Globus pallidus (tissue), 1 donor: Measurements from ENCODE around the gene KHDC4.
"Not testable (repeated sequence)": the region's sequence is repeated elsewhere in the genome, so short reads cannot be mapped to it uniquely, and the experiment has no call there.

Experiments used
- DNase-seq: peaks from one replicate; pipeline ENCODE4 v3.0.0-alpha.2; 2015; ENCODE audit warnings: low spot score

Gene KHDC4

GRCh38 chr1:155900161-155900560 is 34.1 kb downstream of the KHDC4 start:
- no peak for DNase-seq

- no peak for DNase-seq
Observed at GRCh38 chr1:155899683-155900082, 34.5 kb downstream of the KHDC4 start.

GRCh38 chr1:155898888-155899287 is 35.3 kb downstream of the KHDC4 start:
- DNase-seq: no peak

GRCh38 chr1:155897746-155898145 is 36.5 kb downstream of the KHDC4 start:
- no peak for DNase-seq

- not testable (repeated sequence) for DNase-seq
Observed at GRCh38 chr1:155896476-155896875, 37.7 kb downstream of the KHDC4 start.

- not testable (repeated sequence) for DNase-seq
Observed at GRCh38 chr1:155895617-155896016, 38.6 kb downstream of the KHDC4 start.

- no peak for DNase-seq
Observed at GRCh38 chr1:155893389-155894142, 40.6 kb downstream of the KHDC4 start.

- DNase-seq: no peak
Observed at GRCh38 chr1:155892796-155893195, 41.4 kb downstream of the KHDC4 start.

- DNase-seq: no peak
Observed at GRCh38 chr1:155890251-155890650, 44.0 kb downstream of the KHDC4 start.

GRCh38 chr1:155889566-155889965 is 44.6 kb downstream of the KHDC4 start:
- DNase-seq: no peak

- no peak for DNase-seq
Observed at GRCh38 chr1:155888481-155888880, 45.7 kb downstream of the KHDC4 start.

GRCh38 chr1:155884982-155885381 is 49.2 kb downstream of the KHDC4 start:
- no peak for DNase-seq

- no peak for DNase-seq
Observed at GRCh38 chr1:155884031-155884960, 49.9 kb downstream of the KHDC4 start.

- DNase-seq: no peak
Observed at GRCh38 chr1:155882766-155883165, 51.4 kb downstream of the KHDC4 start.

- DNase-seq: no peak
Observed at GRCh38 chr1:155882235-155882634, 52.0 kb downstream of the KHDC4 start.

GRCh38 chr1:155880950-155881349 is 53.3 kb downstream of the KHDC4 start:
- no peak for DNase-seq

GRCh38 chr1:155880251-155880650 is 54.0 kb downstream of the KHDC4 start:
- no peak for DNase-seq

- DNase-seq: no peak
Observed at GRCh38 chr1:155877945-155878344, 56.3 kb downstream of the KHDC4 start.

- DNase-seq: no peak
Observed at GRCh38 chr1:155873860-155874259, 60.4 kb downstream of the KHDC4 start.

- peak; percentile 88 for DNase-seq
Observed at GRCh38 chr1:155872527-155872926, 61.7 kb downstream of the KHDC4 start.

GRCh38 chr1:155871390-155871789 is 62.8 kb downstream of the KHDC4 start:
- DNase-seq: peak; percentile 98

GRCh38 chr1:155867766-155868165 is 66.4 kb downstream of the KHDC4 start:
- DNase-seq: no peak

- DNase-seq: no peak
Observed at GRCh38 chr1:155864393-155864792, 69.8 kb downstream of the KHDC4 start.
